NCI-H2196 treated with DMSO at 0.1 percent for 48 hours (cell line): ENCODE results near the gene RNU6-9.

Experiments
- DNase-seq: peaks from one replicate; lab custom pipeline; 2025; ENCODE audit not compliant: unreplicated experiment; lab: John Stamatoyannopoulos, UW

RNU6-9 gene

DNA sequence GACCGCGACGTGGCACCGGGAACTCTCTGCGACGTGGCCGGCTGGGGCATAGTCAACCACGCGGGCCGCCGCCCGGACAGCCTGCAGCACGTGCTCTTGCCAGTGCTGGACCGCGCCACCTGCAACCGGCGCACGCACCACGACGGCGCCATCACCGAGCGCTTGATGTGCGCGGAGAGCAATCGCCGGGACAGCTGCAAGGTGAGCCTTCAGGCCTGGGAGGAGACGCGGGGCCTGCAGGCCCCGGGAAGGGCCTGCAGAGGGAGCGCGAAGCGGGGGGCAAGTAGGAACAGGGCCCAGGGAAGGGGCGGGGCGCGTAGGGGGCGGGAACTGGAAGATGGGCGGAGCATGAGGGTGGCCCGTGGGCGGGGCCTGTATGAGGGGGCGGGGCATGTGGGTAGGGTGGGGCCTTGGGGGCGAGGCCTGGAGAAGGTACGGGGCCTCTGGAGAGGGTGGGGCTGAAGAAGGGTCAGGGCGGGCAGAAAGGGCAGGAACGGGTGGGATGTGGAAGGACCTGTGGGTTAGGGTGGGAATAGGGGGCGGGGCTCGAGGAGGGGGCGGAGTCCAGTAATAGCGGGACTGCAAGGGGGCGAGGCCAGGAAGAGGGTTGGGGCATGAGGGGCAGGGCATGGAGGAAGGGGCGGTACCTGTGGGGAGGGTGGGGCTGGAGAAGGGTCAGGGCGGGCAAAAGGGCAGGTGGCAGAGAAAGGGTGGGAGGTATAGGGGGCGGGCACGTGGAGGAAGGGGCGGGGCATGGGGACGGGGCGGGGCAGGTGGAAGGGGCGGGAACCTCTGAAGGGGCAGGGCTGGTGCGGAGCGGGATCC, 31.3 kb upstream of the RNU6-9 start:
- DNase-seq, result peak; percentile 62

DNA sequence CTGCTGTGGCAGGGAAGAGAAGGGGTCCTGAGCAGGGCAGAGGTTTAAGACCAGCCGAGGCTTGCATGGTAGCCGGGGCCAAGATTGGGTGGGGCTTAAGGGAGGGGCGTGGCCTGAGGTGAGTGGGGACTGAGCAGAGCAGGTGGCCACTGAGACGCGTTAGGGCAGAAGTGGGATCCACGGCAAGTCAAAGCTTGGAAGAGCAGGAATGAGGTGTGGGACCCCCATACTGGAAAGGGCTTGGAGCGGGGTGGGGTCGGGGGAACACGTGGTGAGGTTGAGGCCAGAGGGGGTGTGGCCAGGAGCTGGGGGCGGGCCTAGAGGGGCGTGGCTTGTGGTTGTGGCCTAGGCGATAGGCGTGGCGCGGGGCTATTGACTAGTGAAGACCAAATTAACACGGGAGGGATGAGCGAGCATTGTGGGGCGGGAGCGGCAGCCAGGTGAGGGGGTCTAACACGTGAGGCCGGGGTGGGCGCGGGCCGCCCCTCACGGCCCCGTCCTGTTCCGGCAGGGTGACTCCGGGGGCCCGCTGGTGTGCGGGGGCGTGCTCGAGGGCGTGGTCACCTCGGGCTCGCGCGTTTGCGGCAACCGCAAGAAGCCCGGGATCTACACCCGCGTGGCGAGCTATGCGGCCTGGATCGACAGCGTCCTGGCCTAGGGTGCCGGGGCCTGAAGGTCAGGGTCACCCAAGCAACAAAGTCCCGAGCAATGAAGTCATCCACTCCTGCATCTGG, 30.5 kb upstream of the RNU6-9 start:
- no peak for DNase-seq

DNA sequence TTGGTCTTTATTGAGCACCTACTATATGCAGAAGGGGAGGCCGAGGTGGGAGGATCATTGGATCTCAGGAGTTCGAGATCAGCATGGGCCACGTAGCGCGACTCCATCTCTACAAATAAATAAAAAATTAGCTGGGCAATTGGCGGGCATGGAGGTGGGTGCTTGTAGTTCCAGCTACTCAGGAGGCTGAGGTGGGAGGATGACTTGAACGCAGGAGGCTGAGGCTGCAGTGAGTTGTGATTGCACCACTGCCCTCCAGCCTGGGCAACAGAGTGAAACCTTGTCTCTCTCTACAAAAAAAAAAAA, 30.0 kb upstream of the RNU6-9 start:
- DNase-seq, result no peak

DNA sequence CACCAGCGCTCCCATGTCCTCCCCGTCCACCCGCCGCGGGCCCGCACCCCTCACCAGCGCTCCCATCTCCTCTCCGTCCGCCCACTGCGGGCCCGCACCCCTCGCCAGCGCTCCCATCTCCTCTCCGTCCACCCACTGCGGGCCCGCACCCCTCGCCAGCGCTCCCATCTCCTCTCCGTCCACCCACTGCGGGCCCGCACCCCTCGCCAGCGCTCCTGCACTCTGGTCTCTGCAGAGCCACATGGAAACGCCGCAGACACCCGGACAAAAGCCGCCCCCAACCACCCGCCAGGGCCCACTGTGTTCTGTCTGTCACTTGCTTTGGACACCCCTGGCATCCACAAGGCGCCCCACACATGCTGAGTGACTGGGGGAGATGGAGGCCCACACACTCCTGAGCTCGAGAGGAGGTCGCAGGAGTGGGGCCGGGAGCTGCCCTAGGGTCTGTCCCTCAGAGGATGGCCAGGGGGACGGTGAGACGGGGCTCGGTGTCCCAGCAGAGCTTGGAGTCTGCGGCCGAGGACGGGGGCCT, 26.4 kb upstream of the RNU6-9 start:
- DNase-seq, result no peak

DNA sequence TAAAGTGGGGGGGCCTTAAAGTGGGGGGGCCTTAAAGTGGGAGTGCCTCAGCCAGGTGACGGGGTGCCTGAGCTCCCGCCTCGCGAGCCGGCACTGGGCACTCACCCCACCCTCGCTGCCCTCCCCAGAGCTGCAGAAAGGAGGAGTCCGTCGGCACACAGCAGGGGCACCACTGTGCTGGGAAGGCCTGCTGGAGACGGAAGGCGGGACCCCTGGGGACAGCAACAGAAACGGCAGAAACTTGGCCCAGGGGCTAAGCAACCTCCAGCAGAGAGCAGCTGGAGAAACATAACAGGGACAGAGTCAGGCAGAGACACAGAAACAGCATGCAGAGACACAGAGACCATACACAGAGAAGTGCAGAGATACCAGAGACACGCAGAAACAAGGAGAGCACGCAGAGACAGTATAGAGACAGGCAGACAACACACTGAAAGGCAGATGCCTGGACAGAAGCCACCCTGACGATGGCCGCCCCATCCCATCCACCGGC, 25.9 kb upstream of the RNU6-9 start:
- DNase-seq, result no peak

DNA sequence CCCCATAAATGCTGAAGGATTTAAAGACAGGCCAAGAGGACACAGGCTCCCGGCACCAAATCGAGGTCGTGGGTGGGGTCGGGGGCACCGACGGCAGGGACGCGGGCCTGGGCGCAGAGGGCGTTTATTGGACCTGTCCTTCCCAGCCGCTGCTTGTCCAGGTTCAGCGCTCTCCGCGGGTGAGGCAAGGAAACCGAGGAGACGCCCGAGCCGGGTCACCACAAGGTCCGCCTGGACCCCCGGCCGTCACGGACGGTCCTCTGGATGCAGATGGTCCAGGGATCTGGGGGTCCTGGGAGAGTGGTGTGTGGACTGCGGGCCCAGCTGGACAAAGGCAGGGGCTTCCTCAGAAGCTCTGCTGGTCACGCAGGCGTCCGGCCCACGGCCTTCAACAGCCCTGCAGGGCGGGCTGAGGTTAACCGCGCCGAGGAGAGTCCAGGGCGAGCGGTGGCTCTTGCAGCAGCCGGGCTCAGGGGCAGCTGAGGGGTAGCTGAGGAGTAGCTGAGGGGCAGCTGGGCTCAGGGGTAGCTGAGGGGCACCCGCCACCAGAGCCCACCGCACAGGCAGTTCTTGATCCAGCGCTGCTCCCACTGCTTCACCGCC, 25.3 kb upstream of the RNU6-9 start:
- no peak for DNase-seq

DNA sequence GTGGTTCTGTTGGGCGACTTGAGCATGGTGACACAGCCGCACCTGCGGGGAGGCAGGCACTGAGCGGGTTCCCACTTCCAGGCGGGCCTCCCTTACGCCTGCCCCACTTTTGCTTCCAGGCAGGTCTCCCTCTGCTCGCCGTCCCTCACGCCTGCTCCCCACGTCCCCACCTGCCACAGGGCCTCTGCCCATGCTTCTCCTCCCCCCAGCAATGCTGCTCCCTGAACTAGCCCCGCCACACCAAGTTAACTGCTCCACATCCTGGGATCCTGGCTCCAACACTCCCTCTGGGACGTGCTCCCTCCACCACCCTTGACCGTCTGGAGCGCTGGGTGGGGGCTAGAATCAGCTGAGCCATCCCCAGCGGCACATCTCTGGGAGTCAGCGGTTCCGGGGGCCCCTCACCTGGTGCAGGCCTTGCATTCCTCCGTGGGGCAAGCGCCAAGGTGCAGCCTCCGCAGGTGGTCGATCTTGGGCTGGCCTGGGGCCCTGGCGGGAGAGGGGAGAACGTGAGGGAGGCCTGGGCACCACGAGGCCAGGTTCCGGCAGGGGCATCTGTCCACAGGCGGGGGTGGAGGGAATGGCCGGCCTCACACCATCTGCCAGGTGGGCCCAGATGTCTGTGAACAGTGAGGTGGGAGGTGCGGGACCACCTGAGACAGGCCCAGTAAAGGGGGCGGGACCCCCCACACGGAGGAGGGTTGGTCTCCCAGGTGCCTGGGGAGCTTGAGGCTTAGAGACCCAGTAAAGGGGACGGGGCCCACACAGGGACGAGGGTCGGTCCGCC, 24.6 kb upstream of the RNU6-9 start:
- DNase-seq, result no peak

DNA sequence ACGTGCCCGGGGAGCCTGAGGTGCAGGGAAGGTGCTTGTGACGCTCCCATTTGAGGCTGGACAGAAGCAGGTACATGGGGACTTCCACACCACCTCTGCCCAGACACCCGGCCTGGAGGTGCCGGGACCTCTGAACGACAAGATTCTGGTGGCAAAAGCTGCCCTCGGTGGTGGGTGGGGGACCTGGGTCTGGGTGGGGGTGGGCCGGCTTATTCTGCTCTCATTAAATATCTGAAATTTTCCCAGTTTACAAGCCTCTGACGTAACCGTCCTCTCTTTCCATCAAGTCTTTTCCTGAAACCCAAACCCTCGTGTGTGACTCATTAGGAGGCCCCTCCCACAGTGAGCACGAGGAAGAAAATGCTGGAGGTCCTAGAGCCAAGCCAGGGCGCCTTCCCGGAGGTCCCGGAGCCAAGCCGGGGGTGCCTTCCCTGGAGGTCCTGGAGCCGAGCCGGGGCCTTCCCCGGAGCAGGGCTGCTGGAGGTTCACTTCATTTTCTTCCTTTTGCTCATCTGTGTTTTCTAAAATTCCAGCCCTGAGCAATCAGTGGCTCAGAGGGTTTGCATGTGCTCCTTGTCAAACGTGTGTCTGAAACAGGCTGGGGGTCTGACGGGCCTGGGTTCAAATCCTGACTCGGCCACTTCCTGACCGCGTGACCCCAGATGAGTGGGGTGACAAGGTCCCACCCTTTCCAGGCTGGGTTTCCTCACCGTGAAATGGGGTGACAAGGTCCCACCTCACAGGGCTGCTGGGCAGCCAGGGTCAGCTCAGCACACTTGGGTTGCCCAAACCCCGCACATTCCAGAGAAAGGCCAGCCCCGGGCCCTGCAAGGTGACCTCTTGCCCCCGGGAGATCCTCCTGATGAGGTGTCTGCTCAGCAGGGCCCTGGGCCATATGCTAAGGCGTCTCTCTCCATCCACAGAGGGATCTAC, 23.8 kb upstream of the RNU6-9 start:
- no peak for DNase-seq

DNA sequence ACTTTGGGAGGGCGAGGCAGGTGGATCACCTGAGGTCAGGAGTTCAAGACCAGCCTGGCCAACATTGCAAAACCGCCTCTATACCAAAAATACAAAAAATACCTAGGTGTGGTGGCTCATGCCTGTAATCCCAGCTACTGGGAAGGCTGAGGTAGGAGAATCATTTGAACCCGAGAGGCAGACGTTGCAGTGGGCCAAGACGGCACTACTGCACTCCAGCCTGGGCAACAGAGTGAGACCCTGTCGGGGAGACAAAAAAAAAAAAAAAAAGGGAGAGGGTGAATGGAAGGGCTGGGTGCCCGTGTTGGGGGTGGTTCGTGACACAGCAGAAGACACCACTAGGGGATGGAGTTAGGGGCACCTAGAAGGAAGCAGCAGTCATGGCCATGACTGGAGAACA, 23.0 kb upstream of the RNU6-9 start:
- no peak for DNase-seq

DNA sequence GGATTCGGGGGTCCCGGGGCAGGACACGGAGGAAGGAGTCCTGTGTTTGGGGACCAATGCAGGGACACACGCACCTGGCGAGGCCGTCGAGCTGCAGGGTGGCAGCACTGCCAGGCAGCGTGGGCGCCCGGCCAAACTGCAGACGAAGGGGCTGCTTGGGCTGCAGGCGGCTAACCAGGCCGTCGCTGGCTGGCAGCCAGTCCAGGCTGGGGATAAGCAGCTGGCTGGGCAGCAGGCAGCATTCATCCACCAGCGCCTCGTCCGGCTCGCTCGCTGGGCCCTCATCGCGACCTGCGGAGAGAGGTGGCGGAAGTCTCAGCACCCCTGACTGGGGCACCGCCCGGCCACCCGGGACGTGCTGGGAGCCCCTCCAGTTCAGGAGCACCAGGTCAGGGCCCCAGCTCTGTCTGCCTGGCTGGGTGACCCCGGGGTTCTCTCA, 22.3 kb upstream of the RNU6-9 start:
- peak; percentile 71 for DNase-seq

DNA sequence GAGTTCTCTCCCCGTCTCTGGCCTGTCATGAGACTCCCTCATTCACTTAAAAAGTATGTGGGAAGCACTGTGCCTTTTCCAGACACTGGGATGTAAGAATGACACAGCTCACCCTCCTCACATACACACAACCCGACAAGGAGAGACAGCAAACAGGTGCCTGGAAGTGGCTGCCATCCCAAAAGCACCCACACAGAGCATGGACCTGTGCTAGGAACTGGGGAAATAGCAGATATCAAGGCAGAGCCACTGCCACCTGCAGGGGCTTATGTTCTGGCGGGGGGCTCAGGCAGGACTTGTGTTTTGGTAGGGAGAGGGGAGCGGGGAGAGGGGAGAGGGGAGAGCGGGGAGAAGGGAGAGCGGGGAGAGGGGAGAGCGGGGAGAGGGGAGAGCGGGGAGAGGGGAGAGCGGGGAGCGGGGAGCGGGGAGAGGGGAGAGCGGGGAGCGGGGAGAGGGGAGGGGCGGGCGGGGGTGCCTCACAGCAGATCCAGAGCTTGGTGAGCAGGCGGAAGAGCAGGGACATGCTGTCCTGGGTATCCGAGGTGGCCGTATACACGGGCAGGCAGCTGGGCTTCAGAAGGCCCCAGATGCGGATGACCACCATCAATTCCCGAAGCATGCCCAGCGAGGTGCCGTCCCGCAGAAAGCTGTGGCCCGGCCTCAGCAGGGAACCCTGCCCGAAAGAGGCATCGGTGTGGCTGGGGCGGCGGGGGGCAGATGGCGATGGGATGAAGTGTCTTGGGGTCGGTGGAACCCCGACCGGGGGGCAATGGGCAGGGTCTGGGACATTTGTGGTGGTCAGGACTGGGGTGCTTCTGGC, 21.6 kb upstream of the RNU6-9 start:
- DNase-seq, result no peak

DNA sequence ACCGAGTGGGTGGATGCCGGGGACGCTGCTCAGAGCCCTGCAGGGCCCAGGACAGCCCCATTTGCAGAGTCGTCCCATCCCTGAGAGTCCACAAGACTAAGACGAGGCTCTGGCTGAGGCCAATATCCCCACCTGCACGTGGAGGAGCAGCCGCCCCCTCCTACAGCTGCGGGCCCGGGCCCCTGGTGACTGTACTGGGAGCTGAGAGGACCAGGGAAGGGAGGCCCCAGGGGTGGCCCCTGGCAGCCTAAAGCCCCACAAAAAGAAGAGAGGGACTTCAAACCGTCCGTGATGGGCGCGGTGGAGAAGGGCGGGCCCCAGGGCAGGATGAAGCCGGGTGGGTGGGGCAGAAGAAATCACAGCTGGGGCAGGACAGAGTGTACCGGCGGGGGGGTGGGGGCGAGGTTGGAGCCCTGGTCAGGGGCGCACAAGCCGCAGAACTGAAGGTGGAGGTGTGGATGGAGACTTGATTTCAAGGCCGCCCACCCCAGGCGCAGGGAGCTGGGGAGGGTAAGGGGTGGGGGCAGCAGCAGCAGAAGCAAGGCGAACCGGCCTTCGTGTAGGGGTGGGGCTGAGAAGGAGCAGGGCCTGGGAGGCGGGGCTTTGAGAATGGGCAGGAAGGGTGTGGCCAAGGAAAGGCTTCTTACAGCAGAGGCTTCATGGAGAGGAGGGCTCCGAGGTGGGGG, 20.9 kb upstream of the RNU6-9 start:
- no peak for DNase-seq

DNA sequence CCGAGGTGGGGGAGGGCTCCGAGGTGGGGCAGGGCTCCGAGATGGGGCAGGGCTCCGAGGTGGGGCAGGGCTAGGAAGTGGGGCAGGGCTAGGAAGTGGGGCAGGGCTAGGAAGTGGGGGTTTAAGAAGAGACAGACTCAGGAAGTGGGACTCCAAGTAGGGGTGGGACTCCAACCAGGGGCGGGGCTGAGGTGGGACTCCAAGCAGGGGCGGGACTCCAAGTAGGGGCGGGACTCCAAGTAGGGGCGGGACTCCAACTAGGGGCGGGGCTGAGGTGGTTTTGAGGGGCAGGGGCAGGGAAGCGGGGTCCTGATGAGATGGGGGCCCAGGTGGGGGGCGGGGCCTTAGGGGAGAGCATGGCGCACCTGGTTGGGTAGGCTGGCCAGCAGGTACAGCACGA, 20.2 kb upstream of the RNU6-9 start:
- DNase-seq, result no peak

DNA sequence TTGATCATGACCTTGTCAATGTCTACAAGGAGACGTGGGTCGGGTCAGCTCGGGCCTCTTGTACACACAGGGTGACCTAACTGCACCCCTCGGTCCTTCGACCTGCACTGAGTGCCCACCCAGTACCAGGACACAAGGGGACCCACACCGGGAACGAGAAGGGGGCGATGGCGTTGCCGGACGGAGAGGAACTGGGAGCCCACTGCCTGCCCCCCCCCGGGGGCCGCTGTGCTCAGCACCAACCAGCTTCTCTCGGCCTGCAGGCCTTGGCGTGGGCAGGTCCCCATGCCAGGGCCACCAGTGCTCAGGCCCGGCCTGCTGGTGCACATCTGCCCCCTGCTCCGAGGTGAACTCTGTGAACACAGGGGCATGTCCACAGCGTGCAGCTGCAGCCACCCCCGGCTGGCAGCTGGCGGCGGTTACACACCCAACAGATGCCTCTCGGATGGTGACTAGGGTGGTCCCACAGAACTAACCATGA, 19.7 kb upstream of the RNU6-9 start:
- no peak for DNase-seq

DNA sequence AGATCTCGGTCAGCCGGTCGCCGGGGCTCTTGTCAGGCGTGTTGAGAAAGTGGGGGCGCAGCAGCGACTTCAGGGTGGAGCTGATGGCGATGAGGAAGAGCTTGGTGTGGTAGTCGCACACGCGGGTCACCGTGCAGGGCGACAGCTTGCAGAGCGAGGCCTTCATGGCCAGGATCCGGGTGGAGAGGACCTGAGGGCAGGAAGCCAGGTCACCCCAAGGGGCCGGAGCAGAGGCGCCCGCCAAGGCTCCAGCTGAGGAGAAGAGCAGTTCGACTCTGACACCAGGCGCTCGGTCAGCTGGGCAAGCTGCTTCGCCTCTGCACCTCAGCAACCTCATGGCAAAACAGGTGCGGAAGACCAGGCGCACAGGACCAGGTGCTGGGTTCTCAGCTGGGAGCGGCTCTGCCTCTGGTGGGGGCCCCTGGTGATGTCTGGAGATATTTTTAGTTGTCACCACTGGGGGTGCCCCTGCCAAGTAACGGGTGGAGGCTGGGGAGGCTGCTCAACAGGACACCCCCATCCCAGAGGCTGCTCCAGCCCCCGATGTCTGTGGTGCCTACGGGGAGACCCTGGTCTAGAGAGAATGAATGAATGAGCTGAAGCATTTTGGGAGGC, 17.9 kb upstream of the RNU6-9 start:
- no peak for DNase-seq

DNA sequence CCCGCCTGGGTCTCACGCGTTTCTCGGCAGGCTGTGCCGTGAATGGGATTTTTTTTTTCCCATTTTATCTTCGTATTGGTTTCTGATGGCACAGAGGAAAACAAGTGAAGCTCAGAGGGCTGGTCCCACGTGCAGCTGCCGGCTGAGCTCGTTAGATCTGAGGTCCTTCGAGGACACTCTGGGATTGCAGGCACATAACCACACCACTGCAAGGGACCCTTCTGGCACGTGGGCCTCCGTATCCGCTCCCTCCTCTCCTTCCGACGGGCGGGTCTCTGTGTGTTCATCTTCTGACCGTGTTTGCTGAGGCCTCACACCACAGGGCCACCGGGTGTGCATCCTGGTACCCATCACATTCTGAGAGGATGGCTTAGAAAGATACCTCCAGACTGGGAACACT, 17.2 kb upstream of the RNU6-9 start:
- DNase-seq, result no peak

DNA sequence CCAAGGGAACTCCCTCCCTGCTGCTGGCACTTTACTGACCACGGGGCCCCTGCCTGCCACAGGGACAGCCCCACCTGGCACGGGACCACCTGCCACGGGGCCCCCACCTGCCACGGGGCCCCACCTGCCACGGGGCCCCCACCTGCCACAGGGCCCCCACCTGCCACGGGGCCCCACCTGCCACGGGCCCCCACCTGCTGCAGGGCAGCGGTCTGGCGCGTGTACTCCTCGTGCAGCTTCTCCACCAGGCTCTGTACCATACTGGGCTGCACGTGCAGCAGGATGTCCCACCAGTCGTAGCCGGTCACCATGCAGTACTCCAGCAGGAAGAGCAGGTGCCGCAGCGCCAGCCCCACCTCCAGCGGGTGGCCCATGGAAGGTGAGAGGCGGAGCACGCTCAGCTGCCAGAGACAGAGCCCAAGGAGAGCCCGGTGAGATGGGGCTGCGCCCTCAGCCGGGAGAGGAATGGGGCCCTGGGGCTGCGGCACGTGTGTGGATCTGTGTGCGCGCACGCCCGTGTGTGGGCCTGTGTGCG, 16.4 kb upstream of the RNU6-9 start:
- no peak for DNase-seq
